ENCODE measurements around the gene RAB12.
"Not testable (repeated sequence)": the region's sequence is repeated elsewhere in the genome, so short reads cannot be mapped to it uniquely, and the experiment has no call there.

The RAB12 gene

GRCh38 chr18:8651478-8652261 lies 42.4 kb downstream of the RAB12 start:
- not testable (repeated sequence) for DNase-seq

DNA sequence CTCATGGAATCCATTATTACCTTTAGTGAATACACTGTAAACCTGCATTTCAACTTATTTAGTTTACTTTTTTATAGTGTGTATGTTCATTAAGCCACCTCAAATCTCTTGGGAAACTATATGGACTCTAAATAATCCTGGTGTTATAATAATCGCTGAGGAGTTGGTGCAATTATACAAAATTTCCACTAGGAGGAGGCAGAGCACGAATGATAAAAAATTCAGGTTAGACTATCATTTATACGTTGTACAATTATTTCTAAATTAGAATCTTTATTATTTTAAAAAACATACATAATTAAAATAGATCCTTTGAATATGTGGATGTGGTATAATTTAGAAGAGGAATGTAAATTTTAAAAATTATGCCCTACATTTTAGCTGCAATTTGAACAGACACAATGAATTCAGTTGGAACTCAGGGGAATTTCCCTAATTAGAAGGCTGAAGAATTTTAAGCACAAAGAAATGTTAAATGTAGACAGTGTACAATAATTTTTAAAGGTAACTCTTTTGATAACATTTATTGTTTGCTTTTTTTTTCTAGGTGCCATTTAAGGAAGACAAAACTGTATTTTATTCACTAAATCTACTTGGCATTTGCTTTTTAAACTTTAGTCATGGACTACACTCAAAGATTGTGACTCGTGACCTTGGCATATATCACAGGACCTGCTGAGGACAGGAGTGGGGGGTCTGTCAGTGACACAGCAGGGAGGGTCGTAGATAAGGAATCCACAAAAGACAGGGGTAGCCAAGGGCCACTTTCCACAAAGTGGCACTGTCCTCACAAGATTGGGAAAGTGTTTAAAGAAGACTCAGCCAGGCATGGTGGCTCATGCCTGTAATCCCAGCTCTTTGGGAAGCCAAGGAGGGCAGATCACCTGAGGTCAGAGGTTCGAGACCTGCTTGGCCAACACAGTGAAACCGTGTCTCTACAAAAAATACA lies 45.5 kb downstream of the RAB12 start:
- no peak for DNase-seq

GRCh38 chr18:8656232-8656631 lies 47.0 kb downstream of the RAB12 start:
- DNase-seq, result no peak

DNA sequence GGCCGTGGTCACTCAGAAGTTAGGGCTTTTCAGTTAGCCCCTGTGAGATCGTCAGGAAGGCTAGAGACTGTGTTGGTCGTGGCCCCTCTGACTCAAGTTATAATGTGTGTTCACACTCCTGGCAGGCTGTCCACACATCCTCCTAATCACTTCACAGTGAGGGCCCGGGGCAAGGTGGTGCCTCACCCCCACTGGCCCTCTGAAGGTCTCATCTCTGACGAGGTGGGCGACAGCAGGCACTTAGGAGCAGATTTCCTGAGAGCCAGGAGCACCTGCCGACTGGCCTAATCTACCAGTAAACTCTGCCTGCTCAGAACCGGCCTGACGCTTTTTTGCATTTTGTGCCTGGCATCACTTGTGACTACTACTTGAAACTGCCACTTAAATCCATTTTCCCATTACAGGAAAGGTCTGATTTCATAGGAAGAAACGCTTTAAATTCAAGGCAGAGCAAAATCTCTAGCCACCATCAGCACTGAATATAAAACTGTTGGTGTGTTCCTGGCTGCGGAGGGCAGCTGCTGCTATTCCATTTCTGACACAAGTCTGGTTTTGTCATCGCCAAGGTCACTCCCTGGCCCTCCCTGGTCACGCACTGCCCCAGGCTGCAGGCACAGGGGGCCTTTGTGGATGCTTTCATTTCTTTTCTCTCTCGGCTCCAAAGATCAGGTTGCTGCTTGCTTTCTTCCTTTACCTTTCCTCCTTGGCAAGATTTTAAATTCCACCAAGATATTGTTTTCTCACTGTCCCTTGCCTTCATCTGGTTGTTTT lies 48.0 kb downstream of the RAB12 start:
- DNase-seq, result no peak

DNA sequence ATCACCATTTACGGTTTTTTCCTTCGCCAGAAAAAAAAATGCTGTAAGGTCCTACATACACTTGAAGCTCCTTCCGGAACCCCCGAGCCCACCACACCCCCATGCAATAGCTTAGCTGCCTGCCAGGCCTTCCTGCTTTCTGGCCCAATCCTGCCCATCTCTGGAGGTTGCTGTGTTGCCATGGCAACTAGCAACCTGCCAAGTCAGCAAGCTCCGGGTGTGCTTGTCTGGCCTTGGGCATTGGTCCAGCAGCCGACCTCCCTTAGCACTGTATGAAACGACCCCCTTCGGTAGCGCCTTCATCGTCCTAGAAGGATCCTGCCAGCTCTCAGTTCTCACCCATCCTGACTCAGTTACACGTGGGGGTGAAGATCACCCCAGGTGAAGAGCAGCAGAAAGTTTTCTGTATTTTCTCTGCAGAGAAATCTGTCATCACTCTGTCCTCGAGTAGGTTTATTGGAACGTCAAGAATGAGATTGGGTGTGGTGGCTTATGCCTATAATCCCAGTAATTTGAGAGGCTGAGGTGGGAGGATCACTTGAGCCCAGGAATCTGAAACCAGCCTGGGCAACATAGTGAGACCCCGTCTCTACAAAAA lies 48.7 kb downstream of the RAB12 start:
- no peak for DNase-seq

DNA sequence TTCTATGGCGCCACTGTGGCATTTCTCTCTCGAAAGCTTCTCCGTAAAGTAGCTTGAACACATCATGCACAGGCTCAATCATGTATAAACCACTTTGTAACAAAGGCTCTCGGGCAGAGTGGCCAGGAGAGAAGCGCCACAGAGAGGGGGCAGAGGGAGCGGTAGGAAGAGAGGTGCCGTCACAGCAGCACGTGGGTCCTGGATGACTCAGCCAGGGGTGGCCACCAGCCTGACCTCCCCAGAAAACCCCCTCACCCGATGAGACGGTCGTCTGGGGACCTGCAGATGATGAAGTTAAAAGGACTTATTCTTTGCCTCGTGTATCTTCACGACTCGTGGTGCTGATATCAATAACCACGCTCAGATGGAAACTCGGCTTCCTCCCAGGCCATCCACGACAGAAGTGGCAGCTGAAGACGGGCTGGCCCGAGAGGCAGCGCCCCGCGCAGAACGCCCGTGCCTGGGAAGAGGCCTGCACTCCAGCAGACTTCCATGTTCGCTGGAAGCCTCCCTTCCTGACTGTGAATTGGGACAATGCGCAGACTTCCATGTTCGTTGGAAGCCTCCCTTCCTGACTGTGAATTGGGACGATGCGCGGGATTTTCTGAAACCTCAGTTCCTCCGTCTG lies 49.7 kb downstream of the RAB12 start:
- no peak for DNase-seq

- DNase-seq, result no peak
Measured at GRCh38 chr18:8659609-8660242, 50.5 kb downstream of the RAB12 start.

DNA sequence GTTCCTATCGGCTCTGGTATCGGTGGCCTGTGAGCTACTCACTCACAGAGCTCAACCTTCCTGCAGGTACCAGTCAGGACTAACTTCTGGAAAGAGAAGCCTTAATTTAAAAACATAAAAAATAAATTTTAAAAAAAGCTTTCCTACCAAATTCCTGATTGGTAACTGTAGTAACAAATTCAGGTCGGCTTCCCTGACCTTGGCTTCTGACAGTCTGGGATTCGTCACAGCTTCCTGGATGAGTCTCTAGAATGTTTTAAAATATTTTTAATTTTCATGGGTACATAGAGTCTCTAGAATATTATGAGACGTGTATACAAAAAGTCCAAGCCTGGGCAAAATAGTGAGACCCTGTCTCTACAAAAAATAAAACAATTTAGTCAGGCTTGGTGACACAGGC lies 51.1 kb downstream of the RAB12 start:
- no peak for DNase-seq

GRCh38 chr18:8661754-8662559 lies 52.7 kb downstream of the RAB12 start:
- DNase-seq, result no peak

GRCh38 chr18:8662560-8663255 lies 53.5 kb downstream of the RAB12 start:
- DNase-seq, result no peak

- no peak for DNase-seq
Measured at GRCh38 chr18:8667846-8668245, 58.6 kb downstream of the RAB12 start.

DNA sequence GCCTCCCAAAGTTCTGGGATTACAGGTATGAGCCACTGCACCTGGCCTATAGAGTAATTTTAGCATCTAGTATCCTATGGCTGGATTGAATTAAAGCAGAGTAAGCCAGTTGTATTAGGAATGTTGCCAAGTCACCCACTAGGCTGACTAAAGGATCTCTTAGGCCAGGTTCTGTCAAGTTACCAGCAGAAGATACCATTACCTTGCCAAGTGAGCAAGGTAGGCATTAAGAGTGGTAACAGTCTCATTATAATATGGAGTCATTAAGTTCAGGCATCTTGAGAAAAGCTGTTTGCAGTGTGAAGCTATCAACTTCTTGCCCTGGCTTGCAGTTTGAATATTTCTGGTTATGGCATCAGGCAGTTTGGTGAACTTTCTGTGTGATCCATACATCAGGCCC lies 59.1 kb downstream of the RAB12 start:
- no peak for DNase-seq

GRCh38 chr18:8669571-8669970 lies 60.3 kb downstream of the RAB12 start:
- no peak for DNase-seq

DNA sequence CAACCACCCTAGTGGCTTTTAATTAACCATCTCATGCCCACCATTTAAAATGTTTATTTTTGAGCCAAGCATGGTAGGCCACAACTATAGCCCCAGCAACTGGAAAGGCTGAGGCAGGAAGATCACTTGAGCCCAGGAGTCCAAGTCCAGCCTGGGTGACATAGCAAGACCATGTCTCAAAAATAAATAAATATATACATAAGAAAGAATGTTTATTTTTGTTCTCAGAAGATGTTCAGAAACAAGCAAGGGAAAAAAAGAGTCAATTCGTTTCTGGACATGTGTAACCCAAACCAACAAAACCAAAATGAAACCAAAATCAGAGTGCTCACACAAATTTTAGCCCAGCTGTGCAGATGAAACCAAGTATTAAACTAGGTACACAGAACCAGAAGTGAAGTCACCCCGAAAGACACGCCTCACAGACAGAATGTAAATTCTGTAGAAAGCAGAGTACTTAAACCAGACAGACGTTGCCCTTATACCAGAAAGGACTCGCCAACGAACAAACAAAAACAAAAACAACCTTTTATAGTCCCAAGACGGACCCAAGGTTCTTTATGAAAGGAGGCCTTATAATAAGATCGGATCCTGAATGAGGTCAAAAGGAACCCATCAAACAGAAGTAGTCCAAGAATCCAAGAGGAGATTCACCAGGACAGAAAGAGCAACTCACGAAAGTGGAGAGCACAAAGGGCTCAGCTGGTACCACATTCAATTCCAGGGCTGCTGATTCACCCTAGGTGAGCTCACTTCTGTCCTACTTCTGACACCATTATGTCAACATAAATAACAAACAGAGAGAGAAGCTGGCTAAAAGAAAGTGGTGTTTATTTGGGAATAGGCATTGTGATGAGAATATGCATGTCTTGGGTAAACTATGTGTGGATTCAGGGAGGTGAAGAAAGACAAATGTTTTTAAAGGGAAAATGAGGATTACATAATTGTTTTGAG lies 64.3 kb downstream of the RAB12 start:
- no peak for DNase-seq

GRCh38 chr18:8675057-8675456 lies 65.8 kb downstream of the RAB12 start:
- DNase-seq, result no peak

GRCh38 chr18:8681196-8681595 lies 72.0 kb downstream of the RAB12 start:
- no peak for DNase-seq

DNA sequence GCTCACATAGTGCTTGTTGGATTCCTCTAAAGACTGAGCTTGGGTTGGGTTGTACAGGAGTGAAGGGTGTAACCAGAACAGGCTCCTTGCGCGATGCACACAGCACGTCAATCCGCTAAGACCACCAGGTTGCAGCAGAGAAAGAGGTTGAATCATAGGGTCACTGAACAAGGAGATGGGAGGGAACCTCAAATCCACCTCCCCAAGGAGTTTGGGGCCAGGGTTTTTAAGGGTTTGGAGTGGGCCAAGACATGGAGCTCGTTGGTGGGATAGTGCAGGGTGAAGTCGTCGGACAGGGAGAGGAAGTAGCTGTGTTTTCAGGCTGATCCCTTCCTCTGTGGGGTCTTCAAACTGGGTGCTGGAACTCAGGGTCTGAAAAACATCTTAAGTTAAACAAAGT lies 75.3 kb downstream of the RAB12 start:
- DNase-seq, result no peak

GRCh38 chr18:8685141-8685913 lies 76.1 kb downstream of the RAB12 start:
- no peak for DNase-seq

DNA sequence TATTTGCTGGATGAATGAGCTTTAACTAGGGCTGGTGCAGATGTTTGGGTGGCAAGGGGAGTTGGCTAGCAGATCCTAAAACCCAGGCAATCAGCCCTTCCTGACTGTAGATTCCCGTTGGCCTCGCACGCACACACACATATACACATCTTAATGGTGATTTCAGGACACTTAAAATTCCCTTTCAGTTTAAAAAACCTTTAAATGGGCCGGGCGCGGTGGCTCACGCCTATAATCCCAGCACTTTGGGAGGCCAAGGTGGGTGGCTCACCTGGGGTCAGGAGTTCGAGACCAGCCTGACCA lies 76.6 kb downstream of the RAB12 start:
- DNase-seq, result no peak
